22Rv1 (cell line): ENCODE measurements around the gene SLC2A9.
"Not testable (repeated sequence)": the region's sequence is repeated elsewhere in the genome, so short reads cannot be mapped to it uniquely, and the experiment has no call there.

ENCODE experiments used
- H3K27ac ChIP-seq: fragments of 450-650 bp; 2 replicates; pipeline ENCODE4 v1.5.1; 2017
- ZFX ChIP-seq: fragments of 450-650 bp; IDR thresholded peaks from 2 replicates; pipeline ENCODE4 v1.6.1; 2017; ENCODE audit warnings: antibody characterized with exemption, borderline replicate concordance
- TF ChIP-seq, protein P1 (sequence below): fragments of 450-650 bp; IDR thresholded peaks from 2 replicates; pipeline ENCODE4 v1.5.1; 2017; ENCODE audit warnings: mild to moderate bottlenecking

The SLC2A9 gene

GRCh38 chr4:9988363-9988749 lies 32.9 kb downstream of the SLC2A9 start:
- no peak for TF ChIP-seq ZFX
- TF ChIP-seq, protein P1, sequence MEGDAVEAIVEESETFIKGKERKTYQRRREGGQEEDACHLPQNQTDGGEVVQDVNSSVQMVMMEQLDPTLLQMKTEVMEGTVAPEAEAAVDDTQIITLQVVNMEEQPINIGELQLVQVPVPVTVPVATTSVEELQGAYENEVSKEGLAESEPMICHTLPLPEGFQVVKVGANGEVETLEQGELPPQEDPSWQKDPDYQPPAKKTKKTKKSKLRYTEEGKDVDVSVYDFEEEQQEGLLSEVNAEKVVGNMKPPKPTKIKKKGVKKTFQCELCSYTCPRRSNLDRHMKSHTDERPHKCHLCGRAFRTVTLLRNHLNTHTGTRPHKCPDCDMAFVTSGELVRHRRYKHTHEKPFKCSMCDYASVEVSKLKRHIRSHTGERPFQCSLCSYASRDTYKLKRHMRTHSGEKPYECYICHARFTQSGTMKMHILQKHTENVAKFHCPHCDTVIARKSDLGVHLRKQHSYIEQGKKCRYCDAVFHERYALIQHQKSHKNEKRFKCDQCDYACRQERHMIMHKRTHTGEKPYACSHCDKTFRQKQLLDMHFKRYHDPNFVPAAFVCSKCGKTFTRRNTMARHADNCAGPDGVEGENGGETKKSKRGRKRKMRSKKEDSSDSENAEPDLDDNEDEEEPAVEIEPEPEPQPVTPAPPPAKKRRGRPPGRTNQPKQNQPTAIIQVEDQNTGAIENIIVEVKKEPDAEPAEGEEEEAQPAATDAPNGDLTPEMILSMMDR = no peak
- no peak overlapping the region for H3K27ac ChIP-seq

DNA sequence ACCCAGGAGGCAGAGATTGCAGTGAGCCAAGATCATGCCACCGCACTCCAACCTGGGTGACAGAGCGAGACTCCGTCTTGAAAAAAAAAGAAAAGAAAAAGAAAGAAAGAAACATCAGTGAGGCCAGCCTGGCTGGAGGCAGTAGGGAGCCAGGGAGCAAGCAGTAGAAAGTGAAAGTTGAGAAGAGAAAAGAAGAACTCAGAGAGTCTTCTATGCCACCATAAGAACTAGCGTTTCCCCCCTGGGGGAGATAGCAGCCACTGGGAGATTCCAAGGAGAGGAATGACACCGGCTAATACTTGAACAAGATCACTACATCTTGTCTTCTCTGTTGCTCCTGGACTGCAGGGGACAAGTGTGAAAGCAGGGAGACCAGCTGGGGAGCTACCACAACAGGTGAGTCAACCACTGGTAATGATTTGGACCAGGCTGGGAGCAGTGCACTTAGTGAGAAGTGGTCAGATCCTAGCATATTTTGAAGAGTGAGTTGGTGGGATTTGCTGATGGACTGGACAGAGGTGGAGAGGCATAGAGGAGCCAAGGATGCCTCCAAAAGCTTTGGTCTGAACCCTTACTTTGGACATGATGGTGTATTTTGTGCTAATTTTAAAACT lies 33.4 kb downstream of the SLC2A9 start:
- TF ChIP-seq ZFX = no peak
- TF ChIP-seq, protein P1 = no peak
- H3K27ac ChIP-seq = no peak overlapping the region

DNA sequence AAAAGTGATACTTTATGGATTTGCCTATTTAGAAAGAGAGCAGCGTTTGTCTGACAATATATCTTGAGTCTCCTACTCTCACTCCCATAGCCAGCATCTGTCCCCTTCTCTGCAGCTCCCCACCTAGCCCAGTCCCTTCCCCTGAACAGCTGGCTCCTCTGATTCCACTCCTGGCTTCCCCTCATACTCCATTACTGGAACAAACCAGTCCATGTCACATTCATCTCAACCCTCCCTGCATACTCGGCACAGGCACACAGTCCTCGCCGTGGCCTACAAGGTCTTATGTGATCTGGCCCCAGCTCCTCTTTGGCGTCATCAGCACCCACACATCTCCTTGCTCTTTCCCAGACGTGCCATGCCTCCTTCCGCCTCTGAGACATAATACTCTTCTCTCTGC lies 36.7 kb downstream of the SLC2A9 start:
- no peak overlapping the region for H3K27ac ChIP-seq
- TF ChIP-seq, protein P1 = no peak
- TF ChIP-seq ZFX = no peak

GRCh38 chr4:9983211-9983610 lies 38.1 kb downstream of the SLC2A9 start:
- TF ChIP-seq, protein P1 = no peak
- no peak for TF ChIP-seq ZFX

DNA sequence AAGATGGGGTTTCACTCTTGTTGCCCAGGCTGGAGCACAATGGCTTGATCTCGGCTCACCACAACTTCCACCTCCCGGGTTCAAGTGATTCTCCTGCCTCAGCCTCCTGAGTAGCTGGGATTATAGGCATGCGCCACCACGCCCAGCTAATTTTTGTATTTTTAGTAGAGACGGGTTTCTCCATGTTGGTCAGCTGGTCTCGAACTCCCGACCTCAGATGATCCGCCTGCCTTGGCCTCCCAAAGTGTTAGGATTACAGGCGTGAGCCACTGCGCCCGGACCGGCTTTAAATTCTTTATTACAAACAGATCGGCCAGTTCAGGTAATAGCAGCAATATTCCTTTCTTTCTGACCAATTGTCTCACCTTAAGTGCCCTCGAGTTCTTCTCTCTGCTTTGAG lies 39.4 kb downstream of the SLC2A9 start:
- H3K27ac ChIP-seq = not testable (repeated sequence)

More at GRCh38 chr4:9983211-9983610, 38.1 kb downstream of the SLC2A9 start:
- H3K27ac ChIP-seq = no peak overlapping the region

DNA sequence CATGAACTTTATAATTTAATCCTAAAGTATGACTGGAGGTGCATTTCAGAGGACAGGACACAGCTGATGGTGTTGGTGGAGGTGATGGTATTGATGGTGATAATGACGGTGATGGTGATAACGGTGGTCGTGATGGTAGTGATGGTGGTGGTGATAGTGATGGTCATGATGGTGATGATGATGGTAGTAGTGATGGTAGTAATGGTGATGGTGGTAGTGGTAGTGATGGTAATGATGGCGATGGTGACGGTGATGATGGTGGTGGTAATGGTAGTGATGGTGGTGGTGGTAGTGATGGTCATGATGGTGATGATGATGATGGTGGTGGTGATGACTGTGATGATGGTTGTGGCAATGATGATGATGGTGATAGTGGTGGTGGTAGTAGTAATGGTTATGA lies 40.4 kb downstream of the SLC2A9 start:
- H3K27ac ChIP-seq = no peak overlapping the region

DNA sequence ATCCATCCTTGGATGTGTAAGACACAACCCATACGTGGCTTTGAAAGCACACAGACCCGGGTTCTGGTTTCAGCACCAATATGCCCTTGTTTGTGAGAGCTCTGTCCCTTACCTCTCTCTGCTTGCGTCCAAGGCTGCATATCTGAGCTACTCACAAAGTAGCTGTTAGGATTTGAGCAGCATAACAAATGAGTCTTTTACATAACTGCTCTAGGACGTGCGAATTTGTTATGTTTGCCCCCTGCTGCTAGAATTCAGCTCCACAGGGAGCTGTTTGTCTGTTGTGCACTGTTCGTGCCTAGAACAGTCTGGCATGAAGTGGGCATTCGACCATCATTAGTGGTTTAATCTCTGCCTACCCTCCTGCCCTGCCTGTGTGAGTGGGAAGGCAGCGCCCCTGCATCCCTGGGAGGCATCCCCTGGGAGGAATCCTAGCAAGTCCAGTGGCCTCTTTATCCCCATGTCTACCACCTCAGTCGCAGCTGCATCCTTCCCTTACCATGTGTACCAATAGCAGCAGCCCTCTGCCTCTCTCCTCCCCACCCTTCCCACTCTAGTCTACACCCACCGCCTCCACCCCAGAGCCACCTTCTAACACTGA lies 42.1 kb downstream of the SLC2A9 start:
- TF ChIP-seq, protein P1 = no peak
- no peak for TF ChIP-seq ZFX
- H3K27ac ChIP-seq = no peak overlapping the region

More for the DNA sequence above, 40.4 kb downstream of the SLC2A9 start:
- TF ChIP-seq, protein P1 = no peak

DNA sequence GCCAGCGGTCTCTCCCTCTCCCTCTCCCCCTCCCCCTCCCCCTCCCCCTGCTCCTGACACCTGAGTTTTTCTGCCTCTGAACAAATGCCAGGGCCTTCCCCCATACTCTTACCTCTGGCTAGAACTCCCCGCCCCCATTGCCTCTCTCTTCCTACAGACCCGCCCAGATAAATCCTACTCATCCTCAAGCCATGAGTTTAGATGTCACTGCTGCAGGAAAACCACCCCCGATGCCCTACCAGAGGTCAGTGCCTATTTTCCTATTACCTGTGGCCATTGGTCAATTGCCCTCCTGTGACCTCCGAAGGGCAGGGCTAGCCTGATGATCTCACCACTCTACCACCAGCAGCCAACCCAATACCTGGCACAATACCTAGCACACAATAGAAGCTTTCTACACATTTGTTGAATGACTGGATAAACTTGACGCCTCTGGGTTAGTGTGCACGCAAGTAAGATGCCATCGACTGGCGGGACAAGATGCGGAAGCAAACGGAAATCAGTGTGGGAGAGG lies 43.7 kb downstream of the SLC2A9 start:
- no peak for TF ChIP-seq ZFX
- TF ChIP-seq, protein P1 = no peak
- no peak overlapping the region for H3K27ac ChIP-seq
